Activated CD8-positive, alpha-beta memory T cell treated with anti-CD3 and anti-CD28 coated beads, Interleukin-2, amount 10 ng/mL, durations not matched to agents 7 days and 5 days (primary cell): ENCODE data around the gene CNTD1. TPM values are rescaled to one million over a fixed set of nuclear protein-coding genes. Genes with fewer than 3 reads are reported as not detected.
A peak's percentile ranks its signal among the peaks of the same experiment; 100 is the strongest.

Source experiments
- ATAC-seq: fragments of 150-1000 bp; cut with Tn5 transposase; one replicate; pipeline ENCODE4 v1.10.0; 2021; ENCODE audit warnings: moderate library complexity
- CTCF ChIA-PET: fragments of 350-600 bp; sonication (Branson Sonifier 250); formaldehyde crosslinking; loops from one replicate; lab custom pipeline; 2021; ENCODE audit warnings: antibody characterized with exemption; lab: Charles Lee
- DNase-seq: peaks from one replicate; pipeline ENCODE4 v3.0.0-alpha.2; 2020
- H3K27ac Mint-ChIP-seq: one replicate; pipeline ENCODE4 v1.8.0; 2021; ENCODE audit warnings: mild to moderate bottlenecking, mixed read lengths
- H3K27me3 Mint-ChIP-seq: one replicate; pipeline ENCODE4 v1.8.0; 2021; ENCODE audit warnings: mixed read lengths
- H3K36me3 Mint-ChIP-seq: one replicate; pipeline ENCODE4 v1.8.0; 2021; ENCODE audit warnings: mild to moderate bottlenecking, mixed read lengths
- H3K4me1 Mint-ChIP-seq: one replicate; pipeline ENCODE4 v1.8.0; 2021; ENCODE audit warnings: mixed read lengths
- H3K4me3 Mint-ChIP-seq: one replicate; pipeline ENCODE4 v1.8.0; 2021; ENCODE audit warnings: mild to moderate bottlenecking, moderate library complexity, mixed read lengths
- H3K9me3 Mint-ChIP-seq: one replicate; pipeline ENCODE4 v1.8.0; 2022; ENCODE audit warnings: low read depth, mixed read lengths
- total RNA-seq, 2 experiments: library from RNA; stranded (reverse); gene quantifications; one replicate each; pipeline ENCODE4 v1.2.3, GENCODE V29; 2021

Gene CNTD1
- total RNA-seq, 2 experiments from 2014 or later, result not detected

DNA sequence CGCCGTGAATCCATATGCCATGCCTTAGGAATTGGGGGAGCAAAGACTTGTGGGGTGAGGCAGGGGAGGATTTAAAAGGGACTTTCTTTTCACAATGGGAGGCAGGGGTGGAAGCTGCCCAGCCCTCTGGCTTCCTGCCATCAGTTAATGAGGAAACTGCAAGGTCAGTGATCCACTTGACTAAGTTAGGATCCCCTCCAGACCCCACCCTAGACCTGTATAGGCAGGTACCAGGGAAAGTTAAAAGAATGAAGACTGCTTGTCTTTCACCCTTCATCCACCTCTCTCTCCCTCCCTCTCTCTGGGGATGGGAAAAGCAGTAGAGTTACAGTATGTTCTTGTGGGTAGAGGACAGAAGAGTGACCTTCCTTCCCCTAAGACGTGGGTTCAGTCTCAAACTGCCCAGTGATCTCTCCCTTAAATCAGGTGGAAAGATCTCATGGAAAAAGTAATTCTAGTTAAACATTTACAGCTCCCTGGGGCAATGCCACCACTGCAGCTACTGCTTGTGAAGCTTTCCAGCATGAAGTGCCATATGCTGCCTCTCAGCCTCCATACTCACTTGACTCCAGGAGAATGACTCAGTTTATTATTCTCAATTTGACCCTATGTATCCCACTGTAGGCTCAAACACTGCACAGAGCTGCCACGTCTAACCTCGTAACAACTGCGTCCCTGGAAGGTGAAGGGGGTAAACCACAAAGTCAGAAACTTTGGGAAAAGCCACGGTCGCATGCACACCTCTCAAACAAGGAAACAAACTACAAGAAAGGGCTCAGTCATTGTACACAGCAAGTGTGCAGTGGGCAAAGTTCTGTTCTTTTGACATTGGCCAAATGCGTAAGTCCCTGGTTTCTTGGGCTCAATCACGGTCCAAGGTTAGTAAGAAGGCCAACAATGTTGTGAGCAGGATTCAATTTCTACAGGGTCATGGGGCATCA lies 1.3 kb upstream of the CNTD1 start:
- H3K27me3 Mint-ChIP-seq, result peaks cover 7% of the 10 kb centered on the region
- no peaks in the 10 kb centered on the region for H3K9me3 Mint-ChIP-seq
- no peak for ATAC-seq
- H3K27ac Mint-ChIP-seq, result no peak overlapping the region
- CTCF ChIA-PET, result interaction anchor here (1.8 kb wide), 1 partner anchor 34 kb away, joined by 5 read pairs; no protein-coding TSS in a partner anchor
- peaks cover 2% of the 10 kb centered on the region for H3K36me3 Mint-ChIP-seq
- H3K4me1 Mint-ChIP-seq, result peaks cover 19% of the 10 kb centered on the region
- peak overlapping the region; percentile 94 for H3K4me3 Mint-ChIP-seq
- DNase-seq, result no peak

DNA sequence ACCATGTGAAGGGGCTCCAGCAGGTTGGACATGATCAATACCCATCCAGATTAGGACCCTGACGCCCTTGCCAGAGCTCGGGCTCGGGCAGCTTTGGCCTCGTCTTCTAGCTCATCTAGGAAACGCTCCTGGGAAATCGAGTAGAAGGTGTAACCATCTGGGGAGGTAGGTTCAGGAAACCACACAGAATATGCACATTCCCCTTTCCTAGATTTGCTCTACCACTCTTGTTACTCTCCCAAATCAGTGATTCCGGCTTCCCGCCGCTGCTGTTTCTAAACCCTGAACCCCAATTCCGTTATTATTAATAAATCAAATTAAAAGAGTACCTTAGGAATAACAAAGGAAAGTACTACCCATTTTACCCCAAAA lies 664 bp upstream of the CNTD1 start:
- Mint-ChIP-seq H3K9me3 (no peaks in the 10 kb centered on the region), H3K36me3 (peaks cover 2% of the 10 kb centered on the region), H3K27me3 (peaks cover 7% of the 10 kb centered on the region), H3K4me3 (peak overlapping the region; percentile 94), H3K4me1 (peaks cover 19% of the 10 kb centered on the region), H3K27ac (peak overlapping the region; percentile 75)
- ATAC-seq (no peak), DNase-seq (no peak)
- CTCF ChIA-PET, result interaction anchor here (0.6 to 1.8 kb wide), 4 partner anchors 22 to 179 kb away, joined by 3 to 6 read pairs (median 4); partner anchors contain the start of gene BECN1

DNA sequence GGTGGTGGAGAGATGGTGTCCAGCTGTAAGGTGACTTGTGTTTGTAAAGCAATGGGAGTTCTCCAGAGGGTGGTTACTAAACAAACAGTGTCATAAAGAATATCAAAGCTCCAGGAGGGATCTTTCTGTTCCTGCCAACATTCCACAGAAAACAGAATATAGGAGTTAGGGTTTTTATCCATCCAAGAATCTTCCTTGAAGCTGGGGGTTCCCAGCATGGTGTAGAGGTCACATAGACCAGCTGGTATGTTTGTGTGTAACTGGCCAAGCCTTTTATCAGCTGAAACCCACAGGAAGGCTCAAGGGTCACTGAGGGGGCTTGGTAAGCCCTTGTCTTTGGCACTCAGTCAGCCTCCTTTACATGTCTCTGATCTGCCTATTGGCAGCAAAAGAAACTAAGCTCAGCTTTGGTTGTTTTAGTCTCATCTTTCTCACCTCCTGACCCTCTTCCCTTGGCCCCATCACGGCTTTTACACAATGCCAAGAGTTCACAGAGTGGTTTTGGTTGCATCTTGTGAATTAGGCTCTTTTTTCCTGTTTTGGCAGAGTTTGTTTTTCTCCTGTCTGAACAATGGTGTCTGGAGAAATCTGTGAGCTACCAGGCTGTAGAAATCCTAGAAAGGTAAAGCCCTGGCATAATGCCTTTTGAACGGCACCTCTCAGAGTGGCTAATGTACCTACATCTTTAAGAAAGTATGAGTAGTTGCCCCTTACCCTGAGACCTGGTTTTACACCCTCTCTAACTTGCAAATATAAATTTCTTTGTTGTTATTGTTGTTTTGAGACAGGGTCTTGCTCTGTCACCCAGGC lies 4.6 kb downstream of the CNTD1 start:
- Mint-ChIP-seq H3K36me3 (peaks cover 6% of the 10 kb centered on the region), H3K27ac (no peak overlapping the region), H3K4me3 (no peak overlapping the region), H3K27me3 (peaks cover 7% of the 10 kb centered on the region), H3K9me3 (no peaks in the 10 kb centered on the region), H3K4me1 (peaks cover 7% of the 10 kb centered on the region)
- ATAC-seq (no peak), DNase-seq (no peak)
- CTCF ChIA-PET, result interaction anchor here (1.1 to 2.3 kb wide), 4 partner anchors 17 to 310 kb away, joined by 3 to 7 read pairs (median 6); partner anchors contain the start of gene BECN1

DNA sequence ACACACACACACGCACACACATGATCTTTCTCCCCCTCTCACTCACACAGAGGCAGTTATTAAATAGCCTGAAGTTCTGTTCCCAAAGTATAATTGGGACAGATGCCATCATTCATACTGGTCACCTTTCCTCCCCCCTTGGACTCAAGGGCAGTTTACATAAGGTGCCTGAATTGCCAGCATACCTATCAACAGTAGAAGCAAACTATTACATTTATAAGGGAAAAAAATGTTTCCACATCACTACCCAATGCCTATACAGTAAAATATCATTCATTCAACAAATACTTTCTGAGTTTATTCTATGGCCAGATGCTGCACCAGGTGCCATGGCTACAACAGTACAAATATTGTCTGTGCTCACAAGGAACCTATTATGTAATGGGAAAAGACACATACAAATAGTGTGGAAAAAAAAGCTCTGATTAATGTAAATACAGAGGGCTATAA lies 6.3 kb downstream of the CNTD1 start:
- CTCF ChIA-PET, result interaction anchor here (1.3 kb wide), 2 partner anchors 13 to 15 kb away, joined by 3 read pairs; no protein-coding TSS in a partner anchor
- H3K27ac Mint-ChIP-seq, result no peak overlapping the region
- ATAC-seq, result no peak
- no peak overlapping the region for H3K4me3 Mint-ChIP-seq
- peaks cover 5% of the 10 kb centered on the region for H3K27me3 Mint-ChIP-seq
- DNase-seq, result no peak
- H3K9me3 Mint-ChIP-seq, result no peaks in the 10 kb centered on the region
- H3K36me3 Mint-ChIP-seq, result peaks cover 10% of the 10 kb centered on the region
- H3K4me1 Mint-ChIP-seq, result no peaks in the 10 kb centered on the region

DNA sequence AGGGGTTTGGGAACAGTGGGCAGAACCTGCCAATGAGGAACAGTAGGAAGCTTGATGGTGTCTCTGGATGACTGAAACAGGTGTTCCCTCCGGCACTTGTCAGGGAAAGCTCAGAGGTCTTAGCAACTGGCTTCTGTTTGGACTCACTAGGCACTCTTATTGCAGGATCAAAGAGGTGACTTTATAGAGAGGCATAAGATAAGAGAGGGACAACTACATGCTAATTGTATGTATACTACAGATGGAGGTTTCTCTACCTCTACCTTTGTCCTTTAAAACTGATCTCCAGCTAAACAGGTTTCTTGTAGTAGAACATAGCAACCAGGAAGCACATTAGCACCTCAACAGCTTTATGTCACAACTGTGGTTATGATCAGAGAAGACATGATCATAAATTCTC lies 7.6 kb downstream of the CNTD1 start:
- Mint-ChIP-seq H3K27me3 (peaks cover 5% of the 10 kb centered on the region), H3K9me3 (no peaks in the 10 kb centered on the region), H3K27ac (no peak overlapping the region), H3K4me3 (no peak overlapping the region), H3K36me3 (peaks cover 18% of the 10 kb centered on the region), H3K4me1 (no peaks in the 10 kb centered on the region)
- CTCF ChIA-PET, result interaction anchor here (1.3 kb wide), 1 partner anchor 14 kb away, joined by 3 read pairs; no protein-coding TSS in a partner anchor
- ATAC-seq (no peak), DNase-seq (no peak)

DNA sequence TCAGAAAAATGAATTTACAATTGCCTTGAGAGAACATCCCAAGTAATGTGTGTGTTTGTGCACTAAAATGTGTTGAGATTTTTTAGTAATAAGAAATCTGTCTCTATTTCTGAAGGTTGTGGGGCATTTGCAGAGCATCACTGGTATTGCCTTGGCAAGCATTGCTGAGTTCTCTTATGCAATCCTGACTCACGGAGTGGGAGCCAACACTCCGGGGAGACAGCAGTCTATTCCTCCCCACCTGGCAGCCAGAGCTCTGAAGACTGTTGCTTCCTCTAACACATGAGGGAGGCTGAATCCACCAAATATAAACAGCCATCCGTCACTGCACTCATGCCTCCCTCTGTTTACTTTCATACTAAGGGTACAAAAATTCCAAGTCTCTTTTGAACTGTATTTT lies 10.6 kb downstream of the CNTD1 start:
- H3K27ac Mint-ChIP-seq, result no peak overlapping the region
- H3K27me3 Mint-ChIP-seq, result no peaks in the 10 kb centered on the region
- H3K4me3 Mint-ChIP-seq, result no peak overlapping the region
- CTCF ChIA-PET, result interaction anchor here (0.8 to 1.9 kb wide), 3 partner anchors 14 to 34 kb away, joined by 3 to 6 read pairs (median 3); partner anchors contain the start of gene BECN1
- ATAC-seq, result no peak
- peaks cover 32% of the 10 kb centered on the region for H3K36me3 Mint-ChIP-seq
- no peak for DNase-seq
- H3K4me1 Mint-ChIP-seq, result no peaks in the 10 kb centered on the region
- no peaks in the 10 kb centered on the region for H3K9me3 Mint-ChIP-seq

DNA sequence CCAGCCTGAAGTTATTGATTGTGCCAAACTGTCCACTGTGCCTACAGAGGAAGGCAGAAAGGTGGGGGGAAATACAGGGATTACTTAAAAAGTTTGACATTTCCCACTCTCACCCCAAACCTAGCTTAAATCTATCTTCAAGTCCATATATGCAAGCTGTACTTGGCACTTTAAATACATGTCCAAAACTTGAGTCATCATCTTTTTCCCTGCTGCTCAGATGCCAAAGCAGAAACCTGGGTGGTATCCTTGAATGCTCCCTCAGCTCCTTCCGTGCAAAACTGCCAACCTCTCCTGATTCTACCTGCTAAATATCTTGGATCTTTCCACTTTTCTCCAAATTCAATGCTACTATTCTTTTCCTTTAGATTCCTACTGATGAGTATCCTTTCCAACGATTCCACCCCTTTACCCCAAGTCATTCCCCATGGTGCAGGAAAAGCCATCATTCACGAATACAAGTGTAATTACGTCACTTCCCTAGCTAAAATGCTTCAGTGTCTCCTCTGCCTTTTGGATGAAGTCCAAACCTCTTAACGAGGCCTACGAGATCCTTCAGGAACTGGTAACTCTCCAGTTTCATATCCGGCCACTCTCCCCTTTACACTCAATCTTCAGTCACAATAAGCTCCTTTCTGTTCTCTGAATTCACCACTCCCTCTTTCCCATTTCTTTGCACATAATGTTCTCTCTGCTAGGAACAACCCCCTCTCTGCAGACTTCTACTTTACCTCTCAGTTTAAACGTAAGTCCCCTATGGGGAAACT lies 16.2 kb downstream of the CNTD1 start:
- H3K4me3 Mint-ChIP-seq, result no peak overlapping the region
- no peak overlapping the region for H3K27ac Mint-ChIP-seq
- DNase-seq (no peak), ATAC-seq (no peak)
- CTCF ChIA-PET, result interaction anchor here (1.8 kb wide), 1 partner anchor 9 kb away, joined by 9 read pairs; the partner anchor contains the start of gene BECN1
- no peaks in the 10 kb centered on the region for H3K9me3 Mint-ChIP-seq
- peaks cover 63% of the 10 kb centered on the region for H3K36me3 Mint-ChIP-seq
- no peaks in the 10 kb centered on the region for H3K4me1 Mint-ChIP-seq
- no peaks in the 10 kb centered on the region for H3K27me3 Mint-ChIP-seq

DNA sequence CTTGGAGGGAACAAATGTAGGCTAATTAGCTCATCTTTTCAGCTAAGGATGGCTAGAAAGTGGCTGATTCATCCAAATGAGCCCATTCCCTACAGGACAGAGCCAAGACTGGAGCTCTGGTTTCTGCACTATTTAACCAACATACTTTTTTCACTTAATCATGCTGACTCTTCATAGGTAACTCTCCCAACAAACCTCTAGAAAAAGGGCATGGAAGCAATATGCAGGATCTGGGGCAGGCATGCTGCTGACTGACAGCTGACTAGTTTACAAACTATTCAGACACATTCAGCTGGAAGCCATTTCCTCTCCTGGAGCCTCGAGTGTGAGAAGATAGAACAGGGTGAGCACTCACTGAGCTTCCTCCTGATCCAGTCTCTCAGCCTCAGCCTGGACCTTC lies 19.2 kb downstream of the CNTD1 start:
- CTCF ChIA-PET, result interaction anchor here (0.5 to 1.2 kb wide), 4 partner anchors 9 to 240 kb away, joined by 3 to 4 read pairs (median 3); partner anchors contain the start of genes PSMC3IP and PSME3
- no peak overlapping the region for H3K4me3 Mint-ChIP-seq
- H3K36me3 Mint-ChIP-seq, result peaks cover 64% of the 10 kb centered on the region
- ATAC-seq, result no peak
- no peak for DNase-seq
- H3K4me1 Mint-ChIP-seq, result peaks cover 19% of the 10 kb centered on the region
- no peaks in the 10 kb centered on the region for H3K27me3 Mint-ChIP-seq
- no peak overlapping the region for H3K27ac Mint-ChIP-seq
- no peaks in the 10 kb centered on the region for H3K9me3 Mint-ChIP-seq

DNA sequence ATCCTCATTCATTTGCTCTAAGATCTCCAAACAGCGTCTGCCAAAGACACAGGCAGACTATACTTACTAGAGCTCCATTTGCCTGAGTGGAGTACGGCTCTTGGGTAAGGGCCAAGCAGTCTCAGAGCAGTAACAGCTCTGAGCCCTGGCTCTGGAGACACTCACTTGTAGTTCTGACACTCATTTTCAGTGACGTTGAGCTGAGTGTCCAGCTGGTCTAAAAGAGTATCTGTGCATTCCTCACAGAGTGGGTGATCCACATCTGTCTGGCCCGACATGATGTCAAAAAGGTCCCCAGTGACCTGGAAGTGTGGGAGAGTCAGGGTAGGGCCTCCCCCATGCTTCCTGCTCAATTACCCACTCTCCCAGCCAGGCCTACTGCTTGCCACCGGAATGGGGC lies 19.7 kb downstream of the CNTD1 start:
- no peak overlapping the region for H3K4me3 Mint-ChIP-seq
- peak overlapping the region; percentile 11 for H3K27ac Mint-ChIP-seq
- ATAC-seq, result no peak
- no peak for DNase-seq
- H3K9me3 Mint-ChIP-seq, result no peaks in the 10 kb centered on the region
- peaks cover 22% of the 10 kb centered on the region for H3K4me1 Mint-ChIP-seq
- H3K36me3 Mint-ChIP-seq, result peaks cover 64% of the 10 kb centered on the region
- no peaks in the 10 kb centered on the region for H3K27me3 Mint-ChIP-seq
- CTCF ChIA-PET, result interaction anchor here (0.5 to 1.2 kb wide), 5 partner anchors 8 to 241 kb away, joined by 3 to 4 read pairs (median 3); partner anchors contain the start of genes PSMC3IP and PSME3

DNA sequence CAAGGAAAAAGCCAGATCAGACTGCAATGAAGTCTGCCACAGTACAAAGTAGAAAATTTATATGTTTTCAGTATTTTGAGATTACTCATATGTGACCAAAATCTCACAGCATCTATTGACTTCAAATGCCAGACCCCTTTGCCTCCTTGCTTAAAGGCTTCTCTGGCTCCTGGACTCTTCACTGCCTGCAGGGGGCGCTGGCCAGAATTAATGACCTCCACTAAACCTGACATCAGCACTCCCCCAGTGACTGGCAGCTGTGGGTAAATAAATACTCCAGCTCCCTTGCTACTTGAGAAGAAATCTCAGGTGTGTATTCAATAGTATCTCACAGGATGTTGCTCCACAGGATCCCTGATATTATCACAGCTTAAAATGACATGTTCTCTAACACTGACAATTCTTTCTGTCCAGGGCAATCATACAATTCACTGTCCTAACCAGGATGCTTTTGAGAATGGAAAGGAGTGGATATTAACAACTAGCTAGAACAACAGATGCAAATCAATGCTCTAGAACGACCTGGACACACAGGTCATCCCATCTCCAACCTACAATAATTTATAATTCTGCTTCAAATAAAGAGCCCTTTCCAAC lies 21.4 kb downstream of the CNTD1 start:
- peak; percentile 35 for ATAC-seq
- Mint-ChIP-seq H3K27ac (no peak overlapping the region), H3K36me3 (peaks cover 53% of the 10 kb centered on the region), H3K9me3 (no peaks in the 10 kb centered on the region), H3K4me3 (no peak overlapping the region), H3K27me3 (no peaks in the 10 kb centered on the region), H3K4me1 (peaks cover 33% of the 10 kb centered on the region)
- CTCF ChIA-PET, result interaction anchor here (0.9 to 2.8 kb wide), 8 partner anchors 13 to 242 kb away, joined by 3 to 24 read pairs (median 4); partner anchors contain the start of genes CNTD1, COA3 and PSME3
- peak; percentile 81 for DNase-seq

DNA sequence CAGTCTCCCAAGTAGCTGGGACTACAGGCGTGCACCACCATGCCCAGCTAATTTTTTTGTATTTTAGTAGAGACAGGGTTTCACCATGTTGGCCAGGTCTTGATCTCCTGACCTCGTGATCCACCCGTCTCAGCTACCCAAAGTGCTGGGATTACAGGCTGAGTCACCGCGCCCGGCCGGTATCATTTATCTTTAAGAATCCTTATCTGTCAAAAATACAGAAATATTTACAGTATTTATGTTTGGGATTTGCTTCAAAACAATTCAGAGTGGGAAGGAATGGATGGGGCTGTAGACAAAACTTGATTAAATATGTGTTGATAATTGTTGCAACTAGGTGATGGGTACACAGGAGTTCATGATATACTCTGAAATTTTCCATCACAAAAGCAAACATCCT lies 22.5 kb downstream of the CNTD1 start:
- Mint-ChIP-seq H3K9me3 (no peaks in the 10 kb centered on the region), H3K27me3 (no peaks in the 10 kb centered on the region), H3K27ac (no peak overlapping the region), H3K4me1 (peaks cover 36% of the 10 kb centered on the region), H3K4me3 (no peak overlapping the region), H3K36me3 (peaks cover 44% of the 10 kb centered on the region)
- ATAC-seq (no peak), DNase-seq (no peak)
- CTCF ChIA-PET, result interaction anchor here (0.9 to 2.8 kb wide), 5 partner anchors 12 to 177 kb away, joined by 3 to 24 read pairs (median 6); partner anchors contain the start of genes CNTD1, COA3, PSME3 and RPL27

DNA sequence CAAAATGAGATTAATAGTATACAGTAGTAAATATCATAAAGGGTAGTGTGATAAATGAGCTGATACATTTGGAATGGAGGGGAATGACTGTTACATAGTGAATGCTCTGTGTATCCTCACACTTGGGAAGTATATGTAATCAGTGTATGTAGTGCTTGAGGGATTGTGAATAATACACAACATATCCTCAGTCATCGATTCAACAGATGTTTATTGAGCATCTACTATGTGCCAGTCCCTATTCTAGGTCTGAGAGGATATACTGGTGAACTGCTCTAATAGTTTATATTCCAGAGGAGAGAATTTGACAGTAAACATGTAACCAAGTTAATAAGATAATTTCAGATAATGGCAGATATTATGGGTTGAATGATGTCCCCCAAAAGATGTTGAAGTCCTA lies 28.8 kb downstream of the CNTD1 start:
- H3K27me3 Mint-ChIP-seq, result peaks cover 12% of the 10 kb centered on the region
- H3K36me3 Mint-ChIP-seq, result peaks cover 3% of the 10 kb centered on the region
- CTCF ChIA-PET, result interaction anchor here (1.0 kb wide), 1 partner anchor 171 kb away, joined by 3 read pairs; the partner anchor contains the start of gene RPL27
- no peaks in the 10 kb centered on the region for H3K9me3 Mint-ChIP-seq
- peaks cover 32% of the 10 kb centered on the region for H3K4me1 Mint-ChIP-seq
- H3K4me3 Mint-ChIP-seq, result no peak overlapping the region
- DNase-seq, result no peak
- no peak overlapping the region for H3K27ac Mint-ChIP-seq
- no peak for ATAC-seq
